Nephron (organoid): ENCODE results near the gene GYS1.

Source experiments
- H3K27ac Mint-ChIP-seq, 3 experiments: 2 replicates each; pipeline ENCODE4 v1.8.0; 2020; ENCODE audit warnings: mixed read lengths in 3 of 3, mild to moderate bottlenecking in 2 of 3, moderate library complexity in 1 of 3
- H3K27me3 Mint-ChIP-seq: 2 replicates; pipeline ENCODE4 v1.8.0; 2021; ENCODE audit warnings: low read depth, mild to moderate bottlenecking, moderate library complexity, mixed read lengths
- H3K36me3 Mint-ChIP-seq: 2 replicates; pipeline ENCODE4 v1.8.0; 2020; ENCODE audit warnings: low read depth, mixed read lengths
- H3K4me1 Mint-ChIP-seq: 2 replicates; pipeline ENCODE4 v1.8.0; 2020; ENCODE audit warnings: mixed read lengths
- H3K4me3 Mint-ChIP-seq, 3 experiments: 2 replicates each; pipeline ENCODE4 v1.8.0; 2020; ENCODE audit warnings: mild to moderate bottlenecking in 3 of 3, mixed read lengths in 3 of 3, moderate library complexity in 2 of 3
- H3K9me3 Mint-ChIP-seq: 2 replicates; pipeline ENCODE4 v1.8.0; 2020; ENCODE audit warnings: mixed read lengths
- TF ChIP-seq, protein P1 (sequence below), 3 experiments: fragments of 200-600 bp; sonication (generic); IDR thresholded peaks; one replicate each; pipeline ENCODE4 v1.5.0; 2021; ENCODE audit warnings: antibody characterized with exemption in 3 of 3; ENCODE audit not compliant: unreplicated experiment in 3 of 3

The GYS1 gene

DNA sequence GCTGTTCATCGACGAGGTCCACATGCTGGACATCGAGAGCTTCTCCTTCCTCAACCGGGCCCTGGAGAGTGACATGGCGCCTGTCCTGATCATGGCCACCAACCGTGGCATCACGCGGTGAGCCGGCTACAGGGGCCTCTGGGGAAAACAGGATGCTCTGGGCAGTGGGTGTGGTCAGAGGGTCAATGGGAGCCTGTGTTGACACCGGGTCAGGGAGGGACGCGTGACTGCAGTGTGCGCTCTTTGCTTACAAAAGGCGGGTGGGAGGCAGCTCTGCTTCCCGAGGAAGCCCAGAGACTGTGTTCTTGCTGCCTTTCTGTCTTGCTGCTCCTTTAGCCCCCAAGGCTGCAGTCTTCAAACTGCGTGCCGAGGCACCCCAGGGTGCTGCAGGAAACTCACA lies 18.1 kb upstream of the GYS1 start:
- Mint-ChIP-seq H3K27ac (no peak overlapping the region), H3K27me3 (no peaks in the 10 kb centered on the region), H3K4me3 (no peak overlapping the region), H3K4me1 (no peaks in the 10 kb centered on the region), H3K36me3 (peaks cover 26% of the 10 kb centered on the region), H3K9me3 (no peaks in the 10 kb centered on the region)
- TF ChIP-seq, protein P1, sequence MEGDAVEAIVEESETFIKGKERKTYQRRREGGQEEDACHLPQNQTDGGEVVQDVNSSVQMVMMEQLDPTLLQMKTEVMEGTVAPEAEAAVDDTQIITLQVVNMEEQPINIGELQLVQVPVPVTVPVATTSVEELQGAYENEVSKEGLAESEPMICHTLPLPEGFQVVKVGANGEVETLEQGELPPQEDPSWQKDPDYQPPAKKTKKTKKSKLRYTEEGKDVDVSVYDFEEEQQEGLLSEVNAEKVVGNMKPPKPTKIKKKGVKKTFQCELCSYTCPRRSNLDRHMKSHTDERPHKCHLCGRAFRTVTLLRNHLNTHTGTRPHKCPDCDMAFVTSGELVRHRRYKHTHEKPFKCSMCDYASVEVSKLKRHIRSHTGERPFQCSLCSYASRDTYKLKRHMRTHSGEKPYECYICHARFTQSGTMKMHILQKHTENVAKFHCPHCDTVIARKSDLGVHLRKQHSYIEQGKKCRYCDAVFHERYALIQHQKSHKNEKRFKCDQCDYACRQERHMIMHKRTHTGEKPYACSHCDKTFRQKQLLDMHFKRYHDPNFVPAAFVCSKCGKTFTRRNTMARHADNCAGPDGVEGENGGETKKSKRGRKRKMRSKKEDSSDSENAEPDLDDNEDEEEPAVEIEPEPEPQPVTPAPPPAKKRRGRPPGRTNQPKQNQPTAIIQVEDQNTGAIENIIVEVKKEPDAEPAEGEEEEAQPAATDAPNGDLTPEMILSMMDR (IDR thresholded peaks at IDR 0.05; ENCODE audit: unreplicated experiment in 3 of 3), result no peak

DNA sequence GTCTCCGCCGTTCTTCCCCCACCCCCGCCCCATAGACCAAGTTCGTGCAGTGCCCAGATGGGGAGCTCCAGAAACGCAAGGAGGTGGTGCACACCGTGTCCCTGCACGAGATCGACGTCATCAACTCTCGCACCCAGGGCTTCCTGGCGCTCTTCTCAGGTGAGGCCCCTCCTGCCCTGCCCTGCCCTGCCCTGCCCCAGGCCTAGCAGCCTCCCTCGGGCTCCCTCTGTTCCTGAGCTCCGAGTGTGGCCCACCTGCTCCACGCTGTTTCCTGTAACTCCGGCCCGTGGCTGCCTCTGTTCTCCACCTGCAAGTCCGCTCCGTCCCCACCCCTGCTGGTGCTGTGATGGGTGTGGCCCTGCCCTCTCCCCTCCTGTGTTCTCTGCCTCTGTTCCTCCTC lies 17.3 kb upstream of the GYS1 start:
- Mint-ChIP-seq H3K27ac (no peak overlapping the region), H3K9me3 (no peaks in the 10 kb centered on the region), H3K4me1 (no peaks in the 10 kb centered on the region), H3K36me3 (peaks cover 26% of the 10 kb centered on the region), H3K4me3 (no peak overlapping the region), H3K27me3 (no peaks in the 10 kb centered on the region)
- TF ChIP-seq, protein P1 (IDR thresholded peaks at IDR 0.05; ENCODE audit: unreplicated experiment in 3 of 3), result no peak

DNA sequence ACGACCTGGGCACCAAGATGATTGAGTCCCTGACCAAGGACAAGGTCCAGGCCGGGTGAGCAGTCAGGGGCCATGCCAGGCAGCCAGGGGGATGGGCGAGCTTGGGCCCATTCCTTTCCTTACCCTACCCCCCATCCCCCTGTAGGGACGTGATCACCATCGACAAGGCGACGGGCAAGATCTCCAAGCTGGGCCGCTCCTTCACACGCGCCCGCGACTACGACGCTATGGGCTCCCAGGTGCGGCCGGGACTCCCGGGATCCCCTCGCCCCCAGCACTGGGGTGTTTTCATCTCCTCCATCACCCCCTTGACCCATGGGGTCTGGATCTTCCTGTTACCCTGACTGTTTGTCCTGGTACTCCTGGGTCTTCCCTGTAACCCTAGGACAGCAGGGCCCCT lies 16.7 kb upstream of the GYS1 start:
- TF ChIP-seq, protein P1 (IDR thresholded peaks at IDR 0.05; ENCODE audit: unreplicated experiment in 3 of 3), result no peak
- Mint-ChIP-seq H3K27ac (no peak overlapping the region), H3K36me3 (peaks cover 30% of the 10 kb centered on the region), H3K4me3 (no peak overlapping the region), H3K4me1 (no peaks in the 10 kb centered on the region), H3K27me3 (no peaks in the 10 kb centered on the region), H3K9me3 (no peaks in the 10 kb centered on the region)

DNA sequence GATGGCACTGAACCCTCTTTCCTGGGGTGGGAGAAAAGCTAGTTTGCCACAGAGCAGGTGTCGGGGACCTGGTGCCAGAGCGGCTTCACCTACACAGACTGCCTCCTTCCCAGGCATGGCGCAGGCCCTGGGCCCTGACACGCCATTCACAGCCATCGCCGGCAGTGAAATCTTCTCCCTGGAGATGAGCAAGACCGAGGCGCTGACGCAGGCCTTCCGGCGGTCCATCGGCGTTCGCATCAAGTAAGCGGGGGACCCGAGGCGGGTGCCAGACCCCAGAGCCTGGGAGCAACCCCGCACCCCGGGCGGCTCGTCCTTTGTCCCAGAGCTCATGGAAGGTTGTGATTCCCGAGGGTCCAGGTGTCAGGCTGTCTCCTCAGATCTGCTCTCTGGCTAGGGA lies 13.8 kb upstream of the GYS1 start:
- Mint-ChIP-seq H3K9me3 (no peaks in the 10 kb centered on the region), H3K27me3 (no peaks in the 10 kb centered on the region)

DNA sequence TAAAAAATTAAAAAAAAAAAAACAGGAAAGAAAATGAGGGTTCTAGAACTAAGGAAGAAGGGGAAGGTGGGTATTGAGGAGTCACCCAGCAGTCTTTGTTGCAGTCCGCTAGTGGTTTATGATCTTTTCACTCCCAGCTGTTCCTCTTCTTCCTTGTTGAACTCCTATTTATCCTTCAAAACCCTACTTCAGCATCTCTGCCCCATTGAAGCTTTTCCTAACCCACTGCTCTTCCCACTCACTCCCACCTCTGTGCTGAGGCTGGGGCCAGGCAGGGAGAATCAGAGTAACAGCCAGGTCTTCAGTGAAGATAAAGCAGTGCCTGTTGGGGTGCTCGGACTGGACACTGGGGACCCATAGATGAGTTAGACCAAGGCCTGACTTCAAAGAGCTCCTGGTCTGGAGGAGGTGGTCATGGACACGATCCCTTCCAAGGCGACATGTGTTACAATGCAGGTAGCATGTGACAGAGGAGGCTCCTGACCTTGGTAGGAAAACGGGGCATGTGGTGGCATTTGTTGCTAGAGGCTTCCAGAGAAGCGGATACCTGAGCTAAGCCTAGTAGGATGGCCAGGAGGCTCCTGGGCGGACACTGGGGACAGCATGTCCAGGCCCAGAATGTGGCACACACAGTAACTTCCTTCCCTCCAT lies 12.0 kb upstream of the GYS1 start:
- no peak overlapping the region for H3K4me3 Mint-ChIP-seq
- no peaks in the 10 kb centered on the region for H3K9me3 Mint-ChIP-seq
- H3K27ac Mint-ChIP-seq, result no peak overlapping the region
- no peaks in the 10 kb centered on the region for H3K27me3 Mint-ChIP-seq
- H3K36me3 Mint-ChIP-seq, result peaks cover 30% of the 10 kb centered on the region
- TF ChIP-seq, protein P1 (IDR thresholded peaks at IDR 0.05; ENCODE audit: unreplicated experiment in 3 of 3), result no peak
- H3K4me1 Mint-ChIP-seq, result no peaks in the 10 kb centered on the region

More for the DNA sequence above, 13.8 kb upstream of the GYS1 start:
- Mint-ChIP-seq H3K4me1 (no peaks in the 10 kb centered on the region), H3K27ac (no peak overlapping the region), H3K36me3 (peaks cover 35% of the 10 kb centered on the region), H3K4me3 (no peak overlapping the region)
- TF ChIP-seq, protein P1 (IDR thresholded peaks at IDR 0.05; ENCODE audit: unreplicated experiment in 3 of 3), result no peak

DNA sequence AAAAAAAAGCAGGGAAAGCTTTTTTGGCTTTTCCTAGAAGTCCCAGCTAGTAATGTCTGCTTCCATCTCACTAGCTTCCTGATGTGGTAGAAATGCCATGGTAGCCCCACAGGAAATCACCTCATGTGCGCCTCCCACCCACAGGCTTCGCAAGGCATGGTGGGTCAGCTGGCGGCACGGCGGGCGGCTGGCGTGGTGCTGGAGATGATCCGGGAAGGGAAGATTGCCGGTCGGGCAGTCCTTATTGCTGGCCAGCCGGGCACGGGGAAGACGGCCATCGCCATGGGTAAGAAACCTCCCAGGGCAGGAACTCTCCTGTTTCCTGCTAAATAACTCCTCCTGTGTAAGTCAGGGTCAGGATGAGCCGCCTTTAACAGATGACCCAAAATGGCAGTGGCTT lies 11.0 kb upstream of the GYS1 start:
- no peak overlapping the region for H3K4me3 Mint-ChIP-seq
- H3K4me1 Mint-ChIP-seq, result no peaks in the 10 kb centered on the region
- H3K36me3 Mint-ChIP-seq, result peaks cover 37% of the 10 kb centered on the region
- H3K9me3 Mint-ChIP-seq, result no peaks in the 10 kb centered on the region
- no peaks in the 10 kb centered on the region for H3K27me3 Mint-ChIP-seq
- no peak overlapping the region for H3K27ac Mint-ChIP-seq
- TF ChIP-seq, protein P1 (IDR thresholded peaks at IDR 0.05; ENCODE audit: unreplicated experiment in 3 of 3), result no peak
